ENCODE results near the gene DMD.

DMD gene

GRCh38 chrX:31293409-31293808 is 1917.9 kb downstream of the DMD start:
- TF ChIP-seq, protein P1, sequence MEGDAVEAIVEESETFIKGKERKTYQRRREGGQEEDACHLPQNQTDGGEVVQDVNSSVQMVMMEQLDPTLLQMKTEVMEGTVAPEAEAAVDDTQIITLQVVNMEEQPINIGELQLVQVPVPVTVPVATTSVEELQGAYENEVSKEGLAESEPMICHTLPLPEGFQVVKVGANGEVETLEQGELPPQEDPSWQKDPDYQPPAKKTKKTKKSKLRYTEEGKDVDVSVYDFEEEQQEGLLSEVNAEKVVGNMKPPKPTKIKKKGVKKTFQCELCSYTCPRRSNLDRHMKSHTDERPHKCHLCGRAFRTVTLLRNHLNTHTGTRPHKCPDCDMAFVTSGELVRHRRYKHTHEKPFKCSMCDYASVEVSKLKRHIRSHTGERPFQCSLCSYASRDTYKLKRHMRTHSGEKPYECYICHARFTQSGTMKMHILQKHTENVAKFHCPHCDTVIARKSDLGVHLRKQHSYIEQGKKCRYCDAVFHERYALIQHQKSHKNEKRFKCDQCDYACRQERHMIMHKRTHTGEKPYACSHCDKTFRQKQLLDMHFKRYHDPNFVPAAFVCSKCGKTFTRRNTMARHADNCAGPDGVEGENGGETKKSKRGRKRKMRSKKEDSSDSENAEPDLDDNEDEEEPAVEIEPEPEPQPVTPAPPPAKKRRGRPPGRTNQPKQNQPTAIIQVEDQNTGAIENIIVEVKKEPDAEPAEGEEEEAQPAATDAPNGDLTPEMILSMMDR (conservative IDR thresholded peaks at IDR 0.05): peak; percentile 57
- H3K27ac ChIP-seq: no peak overlapping the region

DNA sequence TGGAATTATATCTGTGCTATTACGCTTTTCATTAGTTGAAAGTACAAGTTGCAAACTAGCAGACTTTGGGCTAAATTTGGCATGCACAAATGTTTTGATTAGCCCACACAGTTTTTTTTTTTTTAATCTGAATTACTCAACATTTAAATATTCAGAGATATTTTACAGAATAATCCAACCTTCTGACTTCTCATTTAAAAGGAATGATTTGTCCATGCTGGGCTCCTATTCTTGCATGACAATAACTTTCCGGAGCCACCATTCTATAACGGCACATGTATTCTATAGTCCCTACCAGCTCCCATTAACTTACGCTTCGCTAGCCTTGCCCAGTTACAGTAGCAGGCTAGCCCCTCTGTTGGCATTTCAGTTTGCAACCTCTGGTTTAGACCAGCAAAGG is 1920.2 kb downstream of the DMD start:
- TF ChIP-seq, protein P1 (conservative IDR thresholded peaks at IDR 0.05): no peak

GRCh38 chrX:31287861-31288260 is 1923.5 kb downstream of the DMD start:
- no peak overlapping the region for H3K27ac ChIP-seq
- TF ChIP-seq, protein P1 (conservative IDR thresholded peaks at IDR 0.05): no peak

More for the DNA sequence above, 1920.2 kb downstream of the DMD start:
- no peak overlapping the region for H3K27ac ChIP-seq

DNA sequence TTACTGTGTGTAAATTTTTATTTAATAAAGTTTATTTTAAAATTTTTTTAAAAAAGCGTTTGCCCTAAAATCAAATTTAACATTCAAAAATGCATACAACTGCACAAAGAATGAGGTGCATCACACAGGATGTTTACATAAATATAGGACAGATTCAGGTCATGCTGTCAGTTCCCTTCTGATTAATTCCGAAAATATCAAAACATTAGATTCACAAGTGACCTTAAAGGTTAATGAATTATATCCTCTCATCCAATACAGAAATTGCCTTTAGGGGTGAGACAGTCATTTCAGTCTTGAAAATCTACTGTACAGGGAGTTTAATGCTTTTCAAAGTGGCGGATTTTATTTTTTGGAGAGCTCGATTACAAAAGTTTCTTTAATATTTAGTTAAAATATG is 1930.8 kb downstream of the DMD start:
- TF ChIP-seq, protein P1 (conservative IDR thresholded peaks at IDR 0.05): no peak
- no peak overlapping the region for H3K27ac ChIP-seq

DNA sequence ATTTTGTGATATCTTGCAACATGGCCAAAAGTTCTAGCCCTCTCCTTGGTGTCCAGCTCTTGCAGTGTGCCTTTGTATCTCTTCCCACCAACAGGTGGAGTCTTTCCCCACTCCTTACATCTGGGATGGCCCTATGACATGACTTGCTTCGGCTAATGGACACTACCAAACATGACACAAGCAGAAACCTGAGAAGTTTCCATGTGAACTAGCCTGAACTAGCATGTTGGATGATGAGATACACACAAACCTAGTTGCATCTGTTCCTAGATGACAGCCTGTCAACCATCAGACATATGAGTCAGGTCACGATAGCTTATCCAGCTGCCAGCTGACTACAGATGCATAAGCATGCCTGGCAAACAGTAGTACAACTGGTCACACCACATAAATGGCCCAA is 1932.0 kb downstream of the DMD start:
- TF ChIP-seq, protein P1 (conservative IDR thresholded peaks at IDR 0.05): peak; percentile 64
- H3K27ac ChIP-seq: no peak overlapping the region

- TF ChIP-seq, protein P1 (conservative IDR thresholded peaks at IDR 0.05): no peak
- H3K27ac ChIP-seq: no peak overlapping the region
These were observed 1938.9 kb downstream of the DMD start for GRCh38 chrX:31272472-31272775.

- no peak overlapping the region for H3K27ac ChIP-seq
- TF ChIP-seq, protein P1 (conservative IDR thresholded peaks at IDR 0.05): no peak
These were observed 1939.5 kb downstream of the DMD start for GRCh38 chrX:31271615-31272471.

Data from VCaP (cell line).